SK-N-SH (cell line): ENCODE measurements around the gene TPRG1.

Experiments
- CTCF ChIP-seq: fragments of 200-600 bp; sonication (generic); IDR thresholded peaks from 2 replicates; pipeline ENCODE4 v1.6.1; 2017; ENCODE audit warnings: antibody characterized with exemption, mild to moderate bottlenecking, moderate library complexity
- FOXM1 ChIP-seq: IDR thresholded peaks from 2 replicates; pipeline ENCODE4 v1.4.0; 2012; ENCODE audit warnings: low read depth, mild to moderate bottlenecking
- JUND ChIP-seq: IDR thresholded peaks from 2 replicates; pipeline ENCODE4 v1.4.0; 2012
- MAX ChIP-seq: IDR thresholded peaks from 2 replicates; pipeline ENCODE4 v1.4.0; 2012; ENCODE audit warnings: low read depth
- MXI1 ChIP-seq: IDR thresholded peaks from 2 replicates; pipeline ENCODE4 v1.6.1; 2012; ENCODE audit warnings: mild to moderate bottlenecking, low read depth, low read length, improper control_type of control experiment
- RCOR1 ChIP-seq: fragments of 150-350 bp; IDR thresholded peaks from 2 replicates; pipeline ENCODE4 v1.6.1; 2017; ENCODE audit warnings: antibody characterized with exemption, low read length
- RXRA ChIP-seq: IDR thresholded peaks from 2 replicates; pipeline ENCODE4 v1.4.0; 2012; ENCODE audit warnings: low read depth, mild to moderate bottlenecking, borderline replicate concordance

GRCh38 chr3:189139611-189139940 lies 32.2 kb upstream of the TPRG1 start:
- TF ChIP-seq JUND (no peak), MAX (no peak), CTCF (no peak), RCOR1 (no peak), RXRA (no peak), MXI1 (no peak), FOXM1 (no peak)
